Neural progenitor cell (in vitro differentiated cells): Measurements from ENCODE around the gene CHD6. TPM values are rescaled to one million over a fixed set of nuclear protein-coding genes. Genes with fewer than 3 reads are reported as not detected.

Experiments used
- DNase-seq: peaks from one replicate; pipeline ENCODE4 v3.0.0-alpha.2; 2016; ENCODE audit warnings: low spot score
- H2AFZ ChIP-seq: fragments of 200-600 bp; sonication (generic); replicated peaks from 2 replicates; pipeline ENCODE4 v1.6.1; 2016; ENCODE audit warnings: antibody characterized with exemption
- H3F3A ChIP-seq: fragments of 200-600 bp; sonication (generic); 2 replicates; pipeline ENCODE4 v1.6.1; 2016; ENCODE audit warnings: antibody characterized with exemption, low read depth
- H3K27ac ChIP-seq: fragments of 200-600 bp; sonication (generic); 2 replicates; pipeline ENCODE4 v1.5.1; 2016; ENCODE audit warnings: mild to moderate bottlenecking
- H3K27me3 ChIP-seq: fragments of 200-600 bp; sonication (generic); 2 replicates; pipeline ENCODE4 v1.6.1; 2016; ENCODE audit warnings: mild to moderate bottlenecking, moderate library complexity
- H3K36me3 ChIP-seq: fragments of 200-600 bp; sonication (generic); 2 replicates; pipeline ENCODE4 v1.5.1; 2016
- H3K4me1 ChIP-seq: fragments of 200-600 bp; sonication (generic); 2 replicates; pipeline ENCODE4 v1.6.1; 2016; ENCODE audit warnings: mixed run types
- H3K4me2 ChIP-seq: fragments of 200-600 bp; sonication (generic); 2 replicates; pipeline ENCODE4 v1.6.1; 2016
- H3K4me3 ChIP-seq: fragments of 200-600 bp; sonication (generic); 2 replicates; pipeline ENCODE4 v1.5.1; 2016
- H3K79me2 ChIP-seq: fragments of 200-600 bp; sonication (generic); 2 replicates; pipeline ENCODE4 v1.6.1; 2016; ENCODE audit warnings: low read depth
- H3K9ac ChIP-seq: fragments of 200-600 bp; sonication (generic); 2 replicates; pipeline ENCODE4 v1.6.1; 2016
- H3K9me3 ChIP-seq: fragments of 200-600 bp; sonication (generic); 2 replicates; pipeline ENCODE4 v1.5.1; 2016; ENCODE audit warnings: low read depth
- H4K20me1 ChIP-seq: fragments of 200-600 bp; sonication (generic); 2 replicates; pipeline ENCODE4 v1.6.1; 2016; ENCODE audit warnings: low read depth
- H3K27ac Mint-ChIP-seq: 3 replicates; pipeline ENCODE4 v1.8.0; 2021; ENCODE audit warnings: mixed read lengths
- H3K27me3 Mint-ChIP-seq: 2 replicates; pipeline ENCODE4 v1.8.0; 2022; ENCODE audit warnings: low read depth, mild to moderate bottlenecking, inconsistent platforms, moderate library complexity, mixed read lengths; ENCODE audit not compliant: insufficient read depth
- H3K36me3 Mint-ChIP-seq: 3 replicates; pipeline ENCODE4 v1.8.0; 2021; ENCODE audit warnings: mixed read lengths
- H3K4me1 Mint-ChIP-seq: 3 replicates; pipeline ENCODE4 v1.8.0; 2021; ENCODE audit warnings: mixed read lengths
- H3K4me3 Mint-ChIP-seq: 3 replicates; pipeline ENCODE4 v1.8.0; 2021; ENCODE audit warnings: mild to moderate bottlenecking, moderate library complexity, mixed read lengths
- H3K9me3 Mint-ChIP-seq: 3 replicates; pipeline ENCODE4 v1.8.0; 2020; ENCODE audit warnings: mixed read lengths
- CTCF ChIP-seq: fragments of 200-600 bp; sonication (generic); IDR thresholded peaks from 2 replicates; pipeline ENCODE4 v1.5.1; 2017; ENCODE audit warnings: antibody characterized with exemption, mild to moderate bottlenecking
- EZH2 ChIP-seq: fragments of 200-600 bp; sonication (generic); IDR thresholded peaks from 2 replicates; pipeline ENCODE4 v1.6.1; 2017; ENCODE audit warnings: antibody characterized with exemption, mild to moderate bottlenecking, moderate library complexity
- EZH2phosphoT487 ChIP-seq: fragments of 200-600 bp; sonication (generic); IDR thresholded peaks from 2 replicates; pipeline ENCODE4 v1.6.1; 2017; ENCODE audit warnings: antibody characterized with exemption
- total RNA-seq: library from RNA; depleted of rRNA; stranded (reverse); fragments of >200 nt; gene quantifications from 2 replicates; pipeline ENCODE4 v1.2.3, GENCODE V29; 2015; ENCODE audit warnings: low replicate concordance

The CHD6 gene
- total RNA-seq, 1 donor from 2014 or later: 76.1 TPM

- H3K27me3 ChIP-seq: no peaks in the 10 kb centered on the region
- no peaks in the 10 kb centered on the region for H3K9me3 ChIP-seq
- H3K79me2 ChIP-seq: no peaks in the 10 kb centered on the region
- H3K27ac ChIP-seq: no peak overlapping the region
- H3K4me2 ChIP-seq: no peak overlapping the region
- TF ChIP-seq CTCF (no peak), EZH2phosphoT487 (no peak), EZH2 (no peak)
- no peaks in the 10 kb centered on the region for H3F3A ChIP-seq
- H2AFZ ChIP-seq: no peak overlapping the region
- no peak overlapping the region for H3K27ac Mint-ChIP-seq
- no peaks in the 10 kb centered on the region for H3K9me3 Mint-ChIP-seq
- no peaks in the 10 kb centered on the region for H4K20me1 ChIP-seq
- no peaks in the 10 kb centered on the region for H3K36me3 ChIP-seq
- no peaks in the 10 kb centered on the region for H3K27me3 Mint-ChIP-seq
- H3K36me3 Mint-ChIP-seq: peaks cover 50% of the 10 kb centered on the region
- no peaks in the 10 kb centered on the region for H3K4me1 ChIP-seq
- H3K4me3 Mint-ChIP-seq: no peak overlapping the region
- peaks cover 4% of the 10 kb centered on the region for H3K4me1 Mint-ChIP-seq
- no peak for DNase-seq
- H3K4me3 ChIP-seq: no peak overlapping the region
- no peak overlapping the region for H3K9ac ChIP-seq
Observed at GRCh38 chr20:41433203-41433602, 185.0 kb downstream of the CHD6 start.

- H2AFZ ChIP-seq: no peak overlapping the region
- H3K4me3 ChIP-seq: no peak overlapping the region
- H3K4me2 ChIP-seq: no peak overlapping the region
- no peaks in the 10 kb centered on the region for H3K4me1 ChIP-seq
- no peak overlapping the region for H3K4me3 Mint-ChIP-seq
- H3K79me2 ChIP-seq: no peaks in the 10 kb centered on the region
- no peaks in the 10 kb centered on the region for H3K27me3 Mint-ChIP-seq
- no peaks in the 10 kb centered on the region for H3K27me3 ChIP-seq
- TF ChIP-seq EZH2phosphoT487 (no peak), CTCF (no peak), EZH2 (no peak)
- no peak overlapping the region for H3K9ac ChIP-seq
- no peaks in the 10 kb centered on the region for H3F3A ChIP-seq
- no peak for DNase-seq
- peaks cover 50% of the 10 kb centered on the region for H3K36me3 Mint-ChIP-seq
- no peaks in the 10 kb centered on the region for H3K9me3 Mint-ChIP-seq
- H3K27ac Mint-ChIP-seq: no peak overlapping the region
- no peaks in the 10 kb centered on the region for H3K9me3 ChIP-seq
- no peaks in the 10 kb centered on the region for H4K20me1 ChIP-seq
- no peak overlapping the region for H3K27ac ChIP-seq
- H3K36me3 ChIP-seq: no peaks in the 10 kb centered on the region
- H3K4me1 Mint-ChIP-seq: peaks cover 4% of the 10 kb centered on the region
Observed at GRCh38 chr20:41432746-41433145, 185.4 kb downstream of the CHD6 start.

GRCh38 chr20:41428285-41428684 lies 189.9 kb downstream of the CHD6 start:
- Mint-ChIP-seq H3K9me3 (no peaks in the 10 kb centered on the region), H3K36me3 (peaks cover 27% of the 10 kb centered on the region), H3K4me1 (peaks cover 4% of the 10 kb centered on the region), H3K27ac (no peak overlapping the region), H3K27me3 (no peaks in the 10 kb centered on the region), H3K4me3 (no peak overlapping the region)
- Histone ChIP-seq H3F3A (no peaks in the 10 kb centered on the region), H3K4me1 (no peaks in the 10 kb centered on the region), H3K4me3 (no peak overlapping the region), H3K9me3 (no peaks in the 10 kb centered on the region), H4K20me1 (no peaks in the 10 kb centered on the region), H3K36me3 (peaks cover 5% of the 10 kb centered on the region), H3K27me3 (no peaks in the 10 kb centered on the region), H3K9ac (no peak overlapping the region), H3K79me2 (no peaks in the 10 kb centered on the region), H2AFZ (no peak overlapping the region), H3K27ac (no peak overlapping the region), H3K4me2 (no peak overlapping the region)
- no peak for TF ChIP-seq CTCF
- no peak for TF ChIP-seq EZH2
- TF ChIP-seq EZH2phosphoT487: no peak
- no peak for DNase-seq

GRCh38 chr20:41427833-41428232 lies 190.3 kb downstream of the CHD6 start:
- Histone ChIP-seq H3K4me3 (no peak overlapping the region), H4K20me1 (no peaks in the 10 kb centered on the region), H3K9ac (no peak overlapping the region), H3K36me3 (peaks cover 5% of the 10 kb centered on the region), H3K4me2 (no peak overlapping the region), H2AFZ (no peak overlapping the region), H3K27me3 (no peaks in the 10 kb centered on the region), H3K27ac (no peak overlapping the region), H3K4me1 (no peaks in the 10 kb centered on the region), H3K9me3 (no peaks in the 10 kb centered on the region), H3K79me2 (no peaks in the 10 kb centered on the region), H3F3A (no peaks in the 10 kb centered on the region)
- TF ChIP-seq EZH2phosphoT487 (no peak), EZH2 (no peak), CTCF (no peak)
- H3K27ac Mint-ChIP-seq: no peak overlapping the region
- DNase-seq: no peak
- no peak overlapping the region for H3K4me3 Mint-ChIP-seq
- no peaks in the 10 kb centered on the region for H3K27me3 Mint-ChIP-seq
- peaks cover 27% of the 10 kb centered on the region for H3K36me3 Mint-ChIP-seq
- H3K4me1 Mint-ChIP-seq: peaks cover 4% of the 10 kb centered on the region
- H3K9me3 Mint-ChIP-seq: no peaks in the 10 kb centered on the region
